PC-9 (cell line): ENCODE measurements around the gene DOCK4.

ENCODE experiments used
- CTCF ChIP-seq: fragments of 200-600 bp; sonication (generic); conservative IDR thresholded peaks from 2 replicates; pipeline ENCODE4 v1.6.1; 2017; ENCODE audit warnings: mixed run types, antibody characterized with exemption, mild to moderate bottlenecking, moderate library complexity
- EZH2 ChIP-seq: fragments of 200-600 bp; sonication (generic); IDR thresholded peaks from 2 replicates; pipeline ENCODE4 v1.8.0; 2017; ENCODE audit warnings: antibody characterized with exemption, low read depth

- TF ChIP-seq CTCF (no peak), EZH2 (no peak)
These were observed 455.3 kb downstream of the DOCK4 start for GRCh38 chr7:111750878-111751277.
